Left hindlimb (tissue), 1 donor: Measurements from ENCODE around the gene ADGRF4.

Experiments used
- DNase-seq: peaks from one replicate; pipeline ENCODE4 v3.0.0-alpha.2; 2018

Gene ADGRF4

GRCh38 chr6:47681201-47681990, 17.0 kb upstream of the ADGRF4 start:
- no peak for DNase-seq

DNA sequence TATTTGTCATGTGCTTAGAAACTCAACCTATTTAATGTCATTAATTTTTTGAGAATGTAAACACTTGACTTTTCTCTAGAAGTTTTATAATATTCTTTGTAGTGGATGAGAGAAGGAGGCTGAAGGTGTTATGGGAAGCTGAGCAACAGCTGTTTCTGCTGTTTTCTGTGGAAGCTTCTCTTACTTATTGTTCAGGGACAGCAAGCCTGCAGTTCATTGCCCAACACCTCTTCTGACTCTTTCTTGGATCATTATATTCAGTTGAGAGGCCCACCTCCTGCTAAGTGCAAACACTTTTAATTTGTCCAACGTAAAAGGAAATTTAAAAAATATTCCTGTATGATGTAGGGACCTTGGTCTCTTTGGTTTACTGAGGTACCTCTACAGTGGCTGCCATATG, 12.0 kb upstream of the ADGRF4 start:
- no peak for DNase-seq

- DNase-seq = no peak
Observed at GRCh38 chr6:47687432-47687831, 10.9 kb upstream of the ADGRF4 start.

DNA sequence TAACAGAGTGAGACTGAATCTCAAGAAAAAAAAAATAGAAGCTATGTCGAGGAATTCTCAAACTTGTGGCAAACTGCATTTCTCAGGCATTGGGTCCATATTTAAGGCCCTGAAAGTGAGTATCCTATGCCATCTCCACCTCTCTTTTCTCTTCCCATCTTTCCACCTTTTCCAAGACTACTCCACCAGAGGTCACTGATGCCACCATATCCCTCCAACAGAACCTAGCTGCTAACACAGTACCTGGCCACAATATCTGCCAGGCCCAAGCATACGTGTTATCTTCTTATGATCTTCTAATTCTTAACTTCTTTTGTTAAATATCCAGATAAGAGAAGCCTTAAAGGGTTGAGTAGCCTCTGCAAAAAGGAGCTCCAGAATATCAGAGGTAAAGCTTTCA, 8.2 kb upstream of the ADGRF4 start:
- no peak for DNase-seq

- no peak for DNase-seq
Observed at GRCh38 chr6:47690791-47691190, 7.6 kb upstream of the ADGRF4 start.

- DNase-seq = no peak
Observed at GRCh38 chr6:47697925-47698324, 455 bp upstream of the ADGRF4 start.

DNA sequence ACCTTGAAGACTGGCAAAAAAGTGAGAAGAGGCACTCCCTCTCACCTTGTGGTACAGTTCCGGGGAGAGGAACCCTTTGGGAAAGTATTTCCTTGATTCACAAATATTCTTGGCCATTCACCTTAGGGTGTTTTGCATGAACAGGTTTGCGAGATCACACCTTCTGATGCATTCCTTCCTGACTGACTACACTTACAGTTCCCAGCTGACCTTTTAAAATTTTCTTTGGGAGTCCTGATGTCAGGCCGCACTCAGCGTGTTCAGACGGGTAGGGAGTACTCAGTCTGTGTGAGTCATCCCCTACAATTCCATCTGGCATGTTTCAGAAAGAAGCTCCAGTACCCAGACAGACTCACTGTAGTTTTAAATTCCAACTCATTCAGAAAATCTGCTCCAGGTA, 1.7 kb downstream of the ADGRF4 start:
- no peak for DNase-seq

- no peak for DNase-seq
Observed at GRCh38 chr6:47700596-47700995, 2.2 kb downstream of the ADGRF4 start.

DNA sequence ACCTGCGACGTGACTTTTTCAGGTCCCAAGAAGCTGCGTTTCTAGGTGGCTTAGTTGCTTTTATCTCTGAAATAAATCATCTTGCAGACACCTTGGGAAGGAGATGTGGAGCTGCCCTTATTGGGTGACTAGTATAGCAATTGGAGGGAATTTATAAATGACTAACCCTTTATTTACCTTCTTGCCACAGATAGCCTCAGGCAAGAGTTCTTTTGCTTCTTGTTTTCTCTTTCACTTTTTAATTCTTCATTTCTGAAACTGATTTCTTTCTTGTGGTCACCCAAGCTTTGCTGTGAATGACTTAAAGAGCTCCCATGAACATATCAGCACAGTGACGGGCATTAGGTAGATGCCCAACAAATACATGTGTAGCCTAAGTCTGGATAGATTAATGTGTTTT, 3.0 kb downstream of the ADGRF4 start:
- no peak for DNase-seq

DNA sequence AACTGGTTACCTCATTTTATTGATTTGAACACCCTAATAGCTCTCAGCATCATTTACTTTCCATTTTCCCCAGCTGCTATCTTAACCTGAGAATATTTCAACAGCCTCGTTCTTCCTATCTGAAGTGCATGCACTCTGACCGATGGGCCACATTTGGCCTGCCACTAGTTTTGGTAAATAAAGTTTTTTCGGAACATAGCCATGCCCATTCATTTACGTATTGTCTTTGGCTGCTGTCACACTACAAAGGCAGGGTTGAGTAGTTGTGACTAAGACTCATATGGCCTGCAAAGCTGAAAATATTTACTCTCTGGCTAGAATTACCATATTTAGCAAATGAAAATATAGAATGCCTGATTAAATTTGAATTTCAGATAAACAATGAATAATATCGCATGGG, 10.8 kb downstream of the ADGRF4 start:
- DNase-seq = no peak

GRCh38 chr6:47710295-47710694, 11.9 kb downstream of the ADGRF4 start:
- DNase-seq = no peak

DNA sequence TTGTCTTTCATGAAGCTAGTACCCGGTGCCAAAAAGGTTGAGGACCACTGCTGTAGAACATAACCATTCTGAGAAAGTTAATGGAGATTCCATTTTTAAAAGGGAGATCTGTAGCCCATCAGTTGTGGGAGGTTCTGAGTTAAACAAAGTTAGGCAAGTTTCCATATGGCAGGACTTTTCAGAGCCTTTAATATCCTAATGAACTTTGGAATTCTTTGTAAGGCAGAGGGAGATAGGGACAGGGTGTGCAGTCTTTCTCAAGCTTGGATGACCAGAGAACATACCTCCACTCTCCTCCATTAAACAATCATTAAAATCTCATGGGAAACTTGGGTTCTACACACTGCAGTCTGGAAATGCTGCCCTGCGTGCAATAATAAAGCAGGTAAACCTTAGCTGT, 14.8 kb downstream of the ADGRF4 start:
- DNase-seq = no peak

GRCh38 chr6:47714802-47715201, 16.4 kb downstream of the ADGRF4 start:
- no peak for DNase-seq

- no peak for DNase-seq
Observed at GRCh38 chr6:47715782-47716181, 17.4 kb downstream of the ADGRF4 start.

- DNase-seq = no peak
Observed at GRCh38 chr6:47716207-47716606, 17.8 kb downstream of the ADGRF4 start.

DNA sequence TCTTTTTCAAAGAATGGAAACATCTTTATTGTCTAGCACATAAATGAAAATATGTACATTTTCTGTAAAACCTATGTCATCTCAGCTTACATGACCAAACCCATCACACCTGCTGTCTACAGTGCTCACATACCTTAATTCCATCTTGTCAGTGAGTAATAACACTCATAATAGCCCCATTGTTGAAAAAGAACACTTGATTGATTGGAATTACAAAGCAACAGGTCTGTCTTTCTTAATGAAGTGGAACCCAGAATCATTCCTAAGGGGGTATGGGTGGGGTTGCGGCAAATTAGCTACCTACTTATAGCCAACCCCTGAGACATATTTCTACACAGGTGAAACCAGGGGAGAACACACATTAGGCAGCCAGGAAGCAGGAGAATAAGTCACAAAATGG, 20.2 kb downstream of the ADGRF4 start:
- no peak for DNase-seq

DNA sequence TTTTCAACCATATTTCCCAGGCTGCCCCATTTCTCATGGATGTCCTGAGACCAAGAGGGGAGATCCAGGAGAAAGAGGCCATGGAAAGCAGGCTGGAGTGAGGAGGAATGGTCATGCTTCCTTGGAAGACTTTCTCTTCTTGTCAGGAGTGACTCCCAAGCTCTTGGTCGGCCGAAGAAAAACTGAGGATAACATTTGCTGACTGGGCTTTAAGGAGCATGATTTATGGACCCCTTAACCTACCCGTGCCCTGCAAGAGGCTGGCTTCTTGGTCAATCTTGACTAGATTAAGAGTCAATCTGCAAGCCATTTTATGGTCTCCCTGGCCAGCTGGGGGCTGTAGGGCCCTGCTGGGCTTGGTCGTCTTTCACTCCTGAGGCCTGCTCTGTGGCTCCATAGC, 22.8 kb downstream of the ADGRF4 start:
- DNase-seq = no peak

GRCh38 chr6:47722194-47722593, 23.8 kb downstream of the ADGRF4 start:
- DNase-seq = no peak

DNA sequence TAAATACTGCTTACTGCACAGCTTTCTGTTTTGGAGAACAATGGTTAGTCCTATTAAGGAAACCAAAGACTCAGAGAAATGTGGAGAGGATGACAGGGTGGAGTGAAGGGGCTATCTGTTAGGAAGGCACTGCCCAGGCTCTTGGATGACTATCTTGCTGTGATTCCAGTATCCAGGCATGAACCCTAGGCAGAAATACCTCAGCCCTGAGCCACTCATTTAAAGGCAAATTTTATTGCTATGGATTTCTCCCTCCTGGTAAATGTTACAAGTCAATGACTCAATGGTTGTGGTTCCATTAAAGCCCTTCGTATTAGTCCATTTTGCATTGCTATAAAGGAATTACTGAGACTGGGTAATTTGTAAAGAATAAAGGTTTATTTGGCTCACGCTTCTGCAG, 25.9 kb downstream of the ADGRF4 start:
- DNase-seq = no peak

DNA sequence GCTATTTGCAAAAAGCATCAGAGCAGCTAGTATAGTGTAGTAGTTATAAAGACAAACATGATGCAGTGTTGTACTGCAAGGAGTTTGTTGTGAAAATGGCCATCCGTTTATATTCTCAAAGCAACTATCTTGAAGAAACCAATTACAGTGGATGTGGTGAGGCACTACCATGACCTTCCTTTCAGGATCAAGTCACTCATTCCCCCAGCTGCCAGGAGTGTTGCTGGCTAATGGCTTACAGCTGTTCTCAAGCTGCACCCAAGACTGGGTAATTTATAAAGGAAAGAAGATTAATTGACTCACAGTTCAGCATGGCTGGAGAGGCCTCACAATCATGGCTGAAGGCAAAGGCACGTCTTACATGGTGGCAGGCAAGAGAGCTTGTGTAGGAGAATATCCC, 29.0 kb downstream of the ADGRF4 start:
- DNase-seq = no peak

DNA sequence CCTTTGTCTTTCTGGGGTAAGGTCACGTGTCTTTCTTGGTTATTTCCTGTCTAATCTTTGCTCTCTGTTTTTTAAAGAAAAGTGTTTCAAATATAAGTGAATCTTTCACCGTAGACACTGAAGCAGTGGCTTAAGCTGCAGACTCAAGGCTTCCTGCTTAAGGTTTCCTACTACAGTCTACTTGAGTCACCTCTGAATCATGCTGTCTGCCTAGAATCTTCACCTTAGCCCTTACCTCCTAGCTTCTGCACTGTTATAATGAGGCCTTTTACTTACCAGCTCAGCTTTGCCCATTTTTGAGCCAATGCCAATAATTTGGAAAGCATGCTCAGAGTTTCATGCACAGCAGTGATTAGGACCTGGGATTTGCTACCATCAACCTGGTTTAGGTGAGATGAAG, 30.6 kb downstream of the ADGRF4 start:
- DNase-seq = no peak

DNA sequence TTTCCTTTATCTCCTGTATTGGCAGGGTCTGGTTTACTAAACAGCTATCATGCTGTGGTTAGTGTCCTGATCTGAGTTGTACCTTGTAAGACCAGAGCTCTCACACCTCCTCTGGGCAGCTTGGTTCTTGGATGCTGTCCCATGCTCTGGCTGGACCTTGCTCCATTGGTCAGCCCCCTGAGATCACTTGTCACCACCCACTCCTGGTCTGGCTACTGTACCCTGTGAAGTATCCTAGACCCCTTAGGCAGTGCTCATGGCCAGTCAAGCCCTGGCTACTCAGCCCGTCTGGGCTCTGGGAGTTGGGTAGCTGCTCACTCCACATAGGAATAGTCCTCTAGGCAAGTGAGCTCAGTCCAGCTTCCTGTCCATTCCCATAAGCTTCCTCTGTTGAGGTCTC, 31.1 kb downstream of the ADGRF4 start:
- no peak for DNase-seq

DNA sequence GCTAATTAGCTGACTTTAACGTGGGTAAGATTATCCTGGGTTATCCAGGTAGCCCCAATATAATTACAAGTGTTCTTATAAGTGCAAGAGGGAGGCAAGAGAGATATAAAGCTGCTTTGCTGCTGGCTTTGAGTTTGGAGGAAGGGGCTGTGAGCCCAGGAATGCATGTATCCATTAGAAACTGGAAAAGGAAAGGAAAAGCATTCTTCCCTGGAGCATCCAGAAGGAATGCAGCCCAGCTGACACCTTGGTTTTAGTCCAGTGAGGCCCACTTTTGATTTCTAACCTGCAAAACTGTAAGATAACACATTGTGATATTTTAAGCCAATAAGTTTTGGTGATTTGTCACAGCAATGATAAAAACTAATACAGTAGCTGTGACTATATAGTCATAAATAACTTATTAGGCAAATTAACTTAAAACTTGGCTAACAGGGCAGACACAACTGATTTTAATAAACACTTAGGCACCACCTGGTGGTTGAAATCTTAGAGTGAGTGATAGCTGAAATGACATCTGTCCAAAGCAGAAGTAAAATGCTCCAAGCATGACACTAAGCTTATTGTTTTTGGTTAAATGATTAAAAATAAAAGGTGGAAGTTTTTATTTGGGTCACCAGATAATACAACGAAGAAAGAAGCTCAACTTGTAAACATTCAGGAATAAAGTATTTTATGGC, 35.6 kb downstream of the ADGRF4 start:
- no peak for DNase-seq

DNA sequence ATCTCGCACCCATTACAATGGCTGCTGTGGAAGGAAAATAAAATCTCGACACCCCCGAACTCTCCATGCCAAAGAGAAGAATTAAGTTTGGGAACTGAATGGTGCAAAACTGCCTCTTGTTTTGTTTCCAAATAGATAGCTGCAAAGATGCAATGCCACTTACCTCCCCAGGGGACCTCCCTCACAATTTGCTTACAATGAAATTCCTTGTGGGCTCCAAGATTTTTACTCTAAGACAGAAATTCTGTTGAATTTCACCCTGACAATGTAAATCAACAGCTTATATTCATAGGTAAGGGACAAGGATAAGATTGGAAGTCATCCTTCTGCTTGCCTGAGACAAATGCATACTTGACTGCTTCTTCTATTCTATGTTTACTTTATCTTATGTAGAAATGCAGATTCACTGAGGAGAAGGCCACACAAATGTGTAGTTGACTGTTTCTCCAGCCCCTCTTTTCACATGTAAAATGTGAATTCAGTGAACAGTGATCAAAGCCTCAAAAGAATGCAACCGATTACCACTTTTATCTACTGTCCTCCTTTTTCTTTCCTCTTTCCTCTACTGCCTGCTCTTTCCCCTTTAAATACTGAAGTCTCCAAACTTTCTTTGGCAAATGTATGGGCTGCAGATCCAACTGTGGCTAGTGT, 36.6 kb downstream of the ADGRF4 start:
- no peak for DNase-seq
